Heart right ventricle (tissue), 16 donors: ENCODE data around the gene TNFRSF14. TPM values are rescaled to one million over a fixed set of nuclear protein-coding genes. Genes with fewer than 3 reads are reported as not detected.

Experiments used
- ATAC-seq, 8 donors: fragments of 200-7000 bp; cut with Tn5 transposase; one replicate each; pipeline ENCODE4 v1.9.1; 2020; ENCODE audit warnings: mild to moderate bottlenecking in 8 of 8, moderate library complexity in 8 of 8, moderate number of reproducible peaks in 1 of 8
- DNase-seq, 2 donors: peaks; one replicate each; pipeline ENCODE4 v3.0.0-alpha.2; 2020
- H3K27ac ChIP-seq, 10 donors: fragments of 200-600 bp; sonication (generic) in 2 of 10; one replicate each; pipeline versions ENCODE4 v1.5.0 to v1.8.0; 2020 to 2022; ENCODE audit warnings: mild to moderate bottlenecking in 3 of 10
- H3K27me3 ChIP-seq, 7 donors: fragments of 200-600 bp; one replicate each; pipeline ENCODE4 v1.8.0; 2021 to 2022; ENCODE audit warnings: mild to moderate bottlenecking in 2 of 7
- H3K36me3 ChIP-seq, 9 donors: fragments of 200-600 bp; sonication (generic) in 1 of 9; one replicate each; pipeline versions ENCODE4 v1.5.0 to v1.8.0; 2020 to 2022; ENCODE audit warnings: mild to moderate bottlenecking in 2 of 9
- H3K4me1 ChIP-seq, 9 donors: fragments of 200-600 bp; sonication (generic) in 1 of 9; one replicate each; pipeline versions ENCODE4 v1.5.0 to v1.8.0; 2020 to 2022; ENCODE audit warnings: mild to moderate bottlenecking in 4 of 9
- H3K4me3 ChIP-seq, 10 donors: fragments of 200-600 bp; sonication (generic) in 2 of 10; one replicate each; pipeline versions ENCODE4 v1.5.0 to v1.8.0; 2020 to 2022; ENCODE audit warnings: mild to moderate bottlenecking in 7 of 10, moderate library complexity in 2 of 10
- H3K9me3 ChIP-seq, 11 donors: fragments of 200-600 bp in 10 of 11; sonication (generic) in 2 of 11; one replicate each; pipeline versions ENCODE4 v1.5.0 to v1.8.0; 2013 to 2022; ENCODE audit warnings: mild to moderate bottlenecking in 2 of 11, control low read depth in 1 of 11, moderate library complexity in 1 of 11
- CTCF ChIP-seq, 9 donors: fragments of 200-600 bp; sonication (generic) in 2 of 9; IDR thresholded peaks; one replicate each; pipeline versions ENCODE4 v1.5.0 to v1.8.0; 2021 to 2022; ENCODE audit warnings: antibody characterized with exemption in 9 of 9, mild to moderate bottlenecking in 5 of 9, moderate library complexity in 1 of 9
- WGBS, 2 donors: extraction: QIAGEN DNeasy Blood & Tissue Kit; methylation state at CpG; one replicate each; pipeline ENCODE4 v1.1.7; 2013; ENCODE audit warnings: inconsistent platforms in 1 of 2; 5-methylcytosine and 5-hydroxymethylcytosine counted together
- intact Hi-C, 10 donors: fragments of 100-400 bp; cut with DNase I; formaldehyde crosslinking; loops; one replicate each; pipeline versions ENCODE4 v1.11.1 to v1.14.2; 2022
- polyA plus RNA-seq, 2 donors: library from polyadenylated mRNA; stranded (reverse); fragments of 200-250 nt; gene quantifications; one replicate each; pipeline ENCODE4 v1.2.3, GENCODE V29; 2013
- total RNA-seq, 10 donors: library from RNA; stranded (reverse); fragmentation: NEBNext Ultra II Directional in 3 of 10; extraction: Animal tissue kit (Norgen Biotek cat#: 25700) in 3 of 10; gene quantifications; one replicate each; pipeline versions ENCODE4 v1.2.1 to v1.2.4, GENCODE V29; 2021 to 2023
- donor health status: Arrhythmogenic right ventricular cardiomyopathy.
- donor health status: ischemic (EF 13 %, LVEDD 7.1; RV severe dilation, severe dysfunction).
- donor health status: healthy with polysubstance abuse.
- donor health status: DM: no; HTN: yes; CAD: no.
- donor health status: DM: no; HTN: no; CAD: no.
- donor health status: ischemic (EF 25% LVEDD 6.9; RV normal size, moderate dysfunction).
- donor health status: ischemic (EF 25% LVEDD 5.7; RV mildly dilated, moderate dysfunction).
- donor health status: healthy.
- donor health status: DM: yes; HTN: yes; CAD: no.
- donor health status: Ischemic cardiomyopathy.
- donor health status: ischemic (EF 35%, LVEDD 5.7; RV mildly dilated, moderate dysfunction).
- donor health status: nonischemic (EF 11% LVEDD 7.7; RV severe dilation, severe dysfunction).
- donor health status: DM: yes; HTN: yes; CAD: no.
- donor health status: PGD.
- donor health status: ischemic (EF 29% LVEDD 5.4; RV normal size, mild dysfunction).
- donor health status: nonischemic (EF 23%, LVEDD 6.1; RV moderate dilation, normal function).

The TNFRSF14 gene
- total and polyA plus RNA-seq, 12 donors: 7.5 to 59.6 (median 14.7) TPM

DNA sequence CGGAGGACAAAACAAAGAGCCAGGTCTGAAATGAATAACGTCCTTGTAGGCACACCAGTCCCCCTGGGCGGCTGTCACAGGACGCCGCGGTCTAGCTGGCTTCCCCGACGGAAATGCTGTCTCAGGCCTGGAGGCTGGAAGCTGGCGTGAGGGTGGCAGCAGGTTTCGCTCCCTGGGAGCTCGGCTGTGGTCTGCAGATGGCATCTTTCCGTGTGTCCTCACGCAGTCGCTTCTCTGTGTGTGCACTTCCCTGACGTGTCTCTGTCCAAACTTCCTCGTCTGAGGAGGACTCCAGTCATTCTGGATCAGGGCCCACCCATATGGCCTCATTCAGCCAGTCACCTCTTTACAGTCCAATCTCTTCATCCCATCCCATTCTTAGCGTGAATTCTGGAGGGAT lies 14.2 kb downstream of the TNFRSF14 start:
- Histone ChIP-seq H3K27ac (no peak overlapping the region), H3K36me3 (no peaks in the 10 kb centered on the region), H3K4me3 (no peak overlapping the region), H3K4me1 (peaks cover 0 to under 1% (median 0%) of the 10 kb centered on the region in 9 donors), H3K27me3 (peaks cover 0 to 13% (median 0%) of the 10 kb centered on the region in 7 donors), H3K9me3 (peaks cover 0 to 11% (median 0%) of the 10 kb centered on the region in 11 donors)
- intact Hi-C loops: no loop called here
- TF ChIP-seq CTCF (IDR thresholded peaks at IDR 0.05): no peak
- no peak for ATAC-seq
- 88 to 89% methylated on average over 17 of the region's 17 CpGs for WGBS, 2 donors
- no peak for DNase-seq

- no peak for DNase-seq
- no peak for TF ChIP-seq CTCF (IDR thresholded peaks at IDR 0.05)
Observed at GRCh38 chr1:2571348-2571747, 15.2 kb downstream of the TNFRSF14 start.

DNA sequence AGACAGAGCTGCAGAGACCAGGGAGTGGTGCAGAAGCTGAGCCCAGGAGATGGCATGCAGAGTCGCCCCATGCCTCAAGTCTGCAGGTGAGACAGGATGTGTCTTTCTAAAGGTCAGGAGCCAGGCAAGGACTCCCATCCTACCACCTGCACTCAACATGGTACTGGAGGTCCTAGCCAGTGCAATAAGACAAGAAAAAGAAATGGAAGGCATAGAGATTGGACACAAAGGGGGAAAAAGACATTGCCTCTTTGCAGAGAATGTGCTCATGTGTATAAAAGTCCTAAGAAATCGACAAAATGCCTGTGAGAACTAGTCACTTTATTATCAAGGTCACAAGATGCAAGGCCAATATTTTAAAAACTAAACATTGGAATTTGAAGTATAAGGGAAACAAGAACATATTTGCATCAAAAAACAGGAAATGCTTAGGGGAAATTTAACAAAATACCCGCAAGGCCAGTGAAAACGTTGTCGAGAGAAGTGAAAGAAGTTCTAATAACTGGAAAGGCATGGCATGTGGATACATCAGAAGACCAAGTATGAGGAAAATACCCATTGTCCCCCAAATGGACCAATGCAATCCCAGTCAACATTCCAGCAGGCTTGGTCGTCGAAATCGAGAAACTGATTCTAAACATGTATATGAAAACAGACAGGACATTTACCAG lies 17.2 kb downstream of the TNFRSF14 start:
- intact Hi-C loops: no loop called here
- H3K27me3 ChIP-seq: peaks cover 0 to 3% (median 0%) of the 10 kb centered on the region in 7 donors
- no peak overlapping the region for H3K4me3 ChIP-seq
- peaks cover 0 to 11% (median 0%) of the 10 kb centered on the region in 11 donors for H3K9me3 ChIP-seq
- H3K4me1 ChIP-seq: peaks cover 7 to 29% (median 22%) of the 10 kb centered on the region in 9 donors
- H3K36me3 ChIP-seq: no peaks in the 10 kb centered on the region
- no peak overlapping the region for H3K27ac ChIP-seq
- WGBS, 2 donors: 86 to 87% methylated on average over 8 of the region's 8 CpGs
- DNase-seq: no peak
- TF ChIP-seq CTCF (IDR thresholded peaks at IDR 0.05): no peak
- no peak for ATAC-seq

More at GRCh38 chr1:2571348-2571747, 15.2 kb downstream of the TNFRSF14 start:
- 90 to 96% methylated on average over 9 of the region's 9 CpGs for WGBS, 2 donors
- H3K27ac ChIP-seq: no peak overlapping the region
- ATAC-seq: no peak
- no peak overlapping the region for H3K4me3 ChIP-seq
- no peaks in the 10 kb centered on the region for H3K36me3 ChIP-seq
- H3K4me1 ChIP-seq: peaks cover 3 to 10% (median 9%) of the 10 kb centered on the region in 9 donors
- peaks cover 0 to 11% (median 0%) of the 10 kb centered on the region in 11 donors for H3K9me3 ChIP-seq
- peaks cover 0 to 12% (median 0%) of the 10 kb centered on the region in 7 donors for H3K27me3 ChIP-seq
- intact Hi-C loops: no loop called here

DNA sequence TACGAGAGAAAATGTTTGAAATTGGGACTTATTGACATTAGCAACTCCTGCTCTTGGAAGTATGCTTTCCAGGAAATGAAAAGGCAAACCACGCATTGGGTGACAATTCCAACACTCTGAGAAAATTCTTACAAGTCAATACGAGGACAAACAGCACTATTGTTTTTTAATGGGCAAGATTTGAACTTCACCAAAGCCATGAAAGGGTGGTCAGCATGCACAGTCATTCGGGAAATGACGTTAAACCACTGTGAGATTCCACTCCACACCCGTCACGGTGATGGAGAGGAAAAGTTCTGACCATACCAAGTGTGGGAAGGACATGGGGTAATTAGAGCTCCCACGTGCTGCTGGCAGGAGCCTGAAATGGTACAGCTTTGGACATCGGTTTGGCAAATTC lies 18.2 kb downstream of the TNFRSF14 start:
- Histone ChIP-seq H3K36me3 (no peaks in the 10 kb centered on the region), H3K9me3 (peaks cover 0 to 11% (median 0%) of the 10 kb centered on the region in 11 donors), H3K4me3 (no peak overlapping the region), H3K4me1 (peaks cover 7 to 38% (median 29%) of the 10 kb centered on the region in 9 donors), H3K27ac (no peak overlapping the region), H3K27me3 (peaks cover 0 to under 1% (median 0%) of the 10 kb centered on the region in 7 donors)
- DNase-seq (no peak), ATAC-seq (no peak)
- WGBS, 2 donors: 78 to 82% methylated on average over 9 of the region's 9 CpGs
- TF ChIP-seq CTCF (IDR thresholded peaks at IDR 0.05): no peak
- intact Hi-C loops: loop anchor here in 1 of 10 donors (2.0 kb wide), 1 partner anchor 16 kb away; no protein-coding TSS in a partner anchor
